Measurements from ENCODE around the gene ABCC3. TPM values are rescaled to one million over a fixed set of nuclear protein-coding genes. Genes with fewer than 3 reads are reported as not detected.

The ABCC3 gene
- total and polyA plus RNA-seq, 9 of the 15 experiments (the other 6 are each of a cell fraction or from before 2014, with no cell fraction given), result 0.03 to 1.6 (median 0.42) TPM; not detected in 5

GRCh38 chr17:50721194-50722010 is 86.7 kb downstream of the ABCC3 start (continued):
- TF ChIP-seq, protein P1, sequence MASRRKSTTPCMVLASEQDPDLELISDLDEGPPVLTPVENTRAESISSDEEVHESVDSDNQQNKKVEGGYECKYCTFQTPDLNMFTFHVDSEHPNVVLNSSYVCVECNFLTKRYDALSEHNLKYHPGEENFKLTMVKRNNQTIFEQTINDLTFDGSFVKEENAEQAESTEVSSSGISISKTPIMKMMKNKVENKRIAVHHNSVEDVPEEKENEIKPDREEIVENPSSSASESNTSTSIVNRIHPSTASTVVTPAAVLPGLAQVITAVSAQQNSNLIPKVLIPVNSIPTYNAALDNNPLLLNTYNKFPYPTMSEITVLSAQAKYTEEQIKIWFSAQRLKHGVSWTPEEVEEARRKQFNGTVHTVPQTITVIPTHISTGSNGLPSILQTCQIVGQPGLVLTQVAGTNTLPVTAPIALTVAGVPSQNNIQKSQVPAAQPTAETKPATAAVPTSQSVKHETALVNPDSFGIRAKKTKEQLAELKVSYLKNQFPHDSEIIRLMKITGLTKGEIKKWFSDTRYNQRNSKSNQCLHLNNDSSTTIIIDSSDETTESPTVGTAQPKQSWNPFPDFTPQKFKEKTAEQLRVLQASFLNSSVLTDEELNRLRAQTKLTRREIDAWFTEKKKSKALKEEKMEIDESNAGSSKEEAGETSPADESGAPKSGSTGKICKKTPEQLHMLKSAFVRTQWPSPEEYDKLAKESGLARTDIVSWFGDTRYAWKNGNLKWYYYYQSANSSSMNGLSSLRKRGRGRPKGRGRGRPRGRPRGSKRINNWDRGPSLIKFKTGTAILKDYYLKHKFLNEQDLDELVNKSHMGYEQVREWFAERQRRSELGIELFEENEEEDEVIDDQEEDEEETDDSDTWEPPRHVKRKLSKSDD (conservative IDR thresholded peaks at IDR 0.05; ENCODE audit: low read length), result no peak
- no peak for TF ChIP-seq BRD9 (IDR thresholded peaks at IDR 0.05; ENCODE audit: low read depth, partially characterized antibody)
- peak; percentile 72 for TF ChIP-seq ZBTB40 (IDR thresholded peaks at IDR 0.05)
- TF ChIP-seq ZBTB40 (CRISPR knock-in tag; IDR thresholded peaks at IDR 0.05), result no peak
- peak; percentile 42 for TF ChIP-seq HDAC3 (IDR thresholded peaks at IDR 0.05; ENCODE audit: borderline replicate concordance, partially characterized antibody)
- TF ChIP-seq, protein P2, sequence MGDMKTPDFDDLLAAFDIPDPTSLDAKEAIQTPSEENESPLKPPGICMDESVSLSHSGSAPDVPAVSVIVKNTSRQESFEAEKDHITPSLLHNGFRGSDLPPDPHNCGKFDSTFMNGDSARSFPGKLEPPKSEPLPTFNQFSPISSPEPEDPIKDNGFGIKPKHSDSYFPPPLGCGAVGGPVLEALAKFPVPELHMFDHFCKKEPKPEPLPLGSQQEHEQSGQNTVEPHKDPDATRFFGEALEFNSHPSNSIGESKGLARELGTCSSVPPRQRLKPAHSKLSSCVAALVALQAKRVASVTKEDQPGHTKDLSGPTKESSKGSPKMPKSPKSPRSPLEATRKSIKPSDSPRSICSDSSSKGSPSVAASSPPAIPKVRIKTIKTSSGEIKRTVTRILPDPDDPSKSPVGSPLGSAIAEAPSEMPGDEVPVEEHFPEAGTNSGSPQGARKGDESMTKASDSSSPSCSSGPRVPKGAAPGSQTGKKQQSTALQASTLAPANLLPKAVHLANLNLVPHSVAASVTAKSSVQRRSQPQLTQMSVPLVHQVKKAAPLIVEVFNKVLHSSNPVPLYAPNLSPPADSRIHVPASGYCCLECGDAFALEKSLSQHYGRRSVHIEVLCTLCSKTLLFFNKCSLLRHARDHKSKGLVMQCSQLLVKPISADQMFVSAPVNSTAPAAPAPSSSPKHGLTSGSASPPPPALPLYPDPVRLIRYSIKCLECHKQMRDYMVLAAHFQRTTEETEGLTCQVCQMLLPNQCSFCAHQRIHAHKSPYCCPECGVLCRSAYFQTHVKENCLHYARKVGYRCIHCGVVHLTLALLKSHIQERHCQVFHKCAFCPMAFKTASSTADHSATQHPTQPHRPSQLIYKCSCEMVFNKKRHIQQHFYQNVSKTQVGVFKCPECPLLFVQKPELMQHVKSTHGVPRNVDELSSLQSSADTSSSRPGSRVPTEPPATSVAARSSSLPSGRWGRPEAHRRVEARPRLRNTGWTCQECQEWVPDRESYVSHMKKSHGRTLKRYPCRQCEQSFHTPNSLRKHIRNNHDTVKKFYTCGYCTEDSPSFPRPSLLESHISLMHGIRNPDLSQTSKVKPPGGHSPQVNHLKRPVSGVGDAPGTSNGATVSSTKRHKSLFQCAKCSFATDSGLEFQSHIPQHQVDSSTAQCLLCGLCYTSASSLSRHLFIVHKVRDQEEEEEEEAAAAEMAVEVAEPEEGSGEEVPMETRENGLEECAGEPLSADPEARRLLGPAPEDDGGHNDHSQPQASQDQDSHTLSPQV (IDR thresholded peaks at IDR 0.05), result peak; percentile 39; the same call in 1 of the 2 replicates
- TF ChIP-seq ETS1 (conservative IDR thresholded peaks at IDR 0.05; ENCODE audit: control insufficient read depth, low read depth, low read length), result no peak
- TF ChIP-seq MED1 (CRISPR knock-in tag; IDR thresholded peaks at IDR 0.05; ENCODE audit: borderline replicate concordance), result no peak
